ENCODE measurements around the gene TCEAL3.

GRCh38 chrX:103586314-103586646, 21.5 kb upstream of the TCEAL3 start:
- TF ChIP-seq CTCF (IDR thresholded peaks at IDR 0.05 in 2 of 3, conservative IDR thresholded peaks at IDR 0.05 in 1 of 3; ENCODE audit: control insufficient read depth in 2 of 3, extremely low read depth in 1 of 3, insufficient read depth in 1 of 3, low read depth in 3 of 3, low read length in 3 of 3) (no peak), ZBTB11 (CRISPR knock-in tag; IDR thresholded peaks at IDR 0.05) (no peak), BRCA1 (IDR thresholded peaks at IDR 0.05; ENCODE audit: low read depth, low read length) (no peak), SREBF1 (IDR thresholded peaks at IDR 0.05; ENCODE audit: low read length) (no peak), SIN3A (IDR thresholded peaks at IDR 0.05; ENCODE audit: low read depth, low read length) (no peak), ZBTB33 (IDR thresholded peaks at IDR 0.05) (no peak), BACH1 (IDR thresholded peaks at IDR 0.05; ENCODE audit: borderline replicate concordance) (no peak), NR2C1 (IDR thresholded peaks at IDR 0.05) (no peak), ETV6 (conservative IDR thresholded peaks at IDR 0.05 in 1 of 2, IDR thresholded peaks at IDR 0.05 in 1 of 2; ENCODE audit: borderline replicate concordance in 1 of 2, low read depth in 1 of 2) (no peak)

All from GM12878 (cell line).